ENCODE data around the gene XBP1.

The XBP1 gene

DNA sequence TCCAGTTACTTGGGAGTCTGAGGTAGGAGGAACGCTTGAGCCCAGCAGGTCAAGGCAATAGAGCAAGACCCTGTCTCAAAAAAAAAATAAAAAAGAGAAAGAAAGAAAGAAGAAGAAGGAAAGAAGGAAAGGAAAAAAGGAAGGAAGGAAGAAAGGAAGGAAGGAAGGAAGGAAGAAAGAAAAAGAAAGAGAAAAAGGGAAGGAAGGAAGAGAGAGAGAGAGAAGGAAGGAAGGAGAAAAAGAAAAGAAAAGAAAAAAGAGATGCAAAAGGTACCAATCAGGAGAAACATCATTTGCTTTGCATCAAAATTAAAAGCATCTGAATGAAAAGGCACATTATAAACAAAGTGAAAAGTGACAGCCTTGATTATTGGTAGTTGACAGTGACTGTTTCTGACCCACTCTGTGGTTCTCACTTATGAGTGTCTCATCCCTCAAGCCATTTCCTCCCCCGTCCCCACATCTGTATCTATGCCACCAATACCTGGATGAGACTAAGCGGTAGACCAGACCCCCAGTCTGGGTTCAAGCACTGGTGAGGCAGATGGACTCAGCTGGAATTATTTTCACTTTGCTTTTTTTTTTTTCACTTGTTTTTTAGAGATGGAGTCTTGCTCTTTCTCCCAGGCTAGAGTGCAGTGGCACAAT lies 33.0 kb upstream of the XBP1 start:
- no peak overlapping the region for H2AFZ ChIP-seq (ENCODE audit: low read depth, low read length)
- H4K8ac ChIP-seq (ENCODE audit: low read length) = no peak overlapping the region
- no peak overlapping the region for H3K23ac ChIP-seq (ENCODE audit: low read length in 2 of 2)
- H3K4me2 ChIP-seq (ENCODE audit: low read length, poor library complexity, severe bottlenecking) = no peak overlapping the region
- DNase-seq = no peak
- H3K27me3 ChIP-seq (ENCODE audit: control insufficient read depth in 1 of 2, insufficient read depth in 1 of 2, low read length in 2 of 2) = no peaks in the 10 kb centered on the region
- no peak overlapping the region for H2BK15ac ChIP-seq (ENCODE audit: low read depth, poor library complexity, severe bottlenecking)
- no peak overlapping the region for H3K4ac ChIP-seq (ENCODE audit: low read depth in 1 of 2, low read length in 2 of 2)
- no peak overlapping the region for H3K27ac ChIP-seq (ENCODE audit: low read length, poor library complexity, severe bottlenecking)
- WGBS = 90% methylated on average over 3 of the region's 3 CpGs
- peaks cover 9% of the 10 kb centered on the region for H3K79me1 ChIP-seq (replicated peaks; ENCODE audit: low read length, poor library complexity, severe bottlenecking)
- peaks cover 4 to 7% of the 10 kb centered on the region in 2 experiments for H3K36me3 ChIP-seq (ENCODE audit: control insufficient read depth in 1 of 2, insufficient read depth in 2 of 2, low read depth in 1 of 2, low read length in 2 of 2)
- no peak overlapping the region for H3K4me3 ChIP-seq (ENCODE audit: insufficient read depth in 1 of 2, low read depth in 1 of 2, low read length in 2 of 2)
- H3K14ac ChIP-seq (ENCODE audit: low read length in 2 of 2) = no peak overlapping the region
- H3K18ac ChIP-seq (ENCODE audit: low read depth in 1 of 2, low read length in 2 of 2) = no peak overlapping the region
- H3K9me3 ChIP-seq (ENCODE audit: control insufficient read depth, low read length) = no peaks in the 10 kb centered on the region
- H2BK120ac ChIP-seq (ENCODE audit: low read depth, low read length) = no peak overlapping the region
- no peaks in the 10 kb centered on the region for H3K4me1 ChIP-seq (ENCODE audit: control insufficient read depth, insufficient read depth, low read depth, low read length)
- H3K9ac ChIP-seq (ENCODE audit: low read length) = no peak overlapping the region
- H2AK5ac ChIP-seq (ENCODE audit: low read length, severe bottlenecking) = no peak overlapping the region
- H2BK5ac ChIP-seq (ENCODE audit: low read depth, low read length, poor library complexity, severe bottlenecking) = no peak overlapping the region
- H2BK12ac ChIP-seq (ENCODE audit: low read length in 2 of 2) = no peak overlapping the region
- no peak overlapping the region for H4K91ac ChIP-seq (ENCODE audit: low read length)

- no peak for DNase-seq
- Histone ChIP-seq H2AFZ (ENCODE audit: low read depth, low read length) (no peak overlapping the region), H3K18ac (ENCODE audit: low read depth in 1 of 2, low read length in 2 of 2) (no peak overlapping the region), H3K27me3 (ENCODE audit: control insufficient read depth in 1 of 2, insufficient read depth in 1 of 2, low read length in 2 of 2) (no peaks in the 10 kb centered on the region), H2BK5ac (ENCODE audit: low read depth, low read length, poor library complexity, severe bottlenecking) (no peak overlapping the region), H3K4me1 (ENCODE audit: control insufficient read depth, insufficient read depth, low read depth, low read length) (no peaks in the 10 kb centered on the region), H3K36me3 (ENCODE audit: control insufficient read depth in 1 of 2, insufficient read depth in 2 of 2, low read depth in 1 of 2, low read length in 2 of 2) (peaks cover 4 to 7% of the 10 kb centered on the region in 2 experiments), H3K9me3 (ENCODE audit: control insufficient read depth, low read length) (no peaks in the 10 kb centered on the region), H2AK5ac (ENCODE audit: low read length, severe bottlenecking) (no peak overlapping the region), H4K8ac (ENCODE audit: low read length) (no peak overlapping the region), H3K9ac (ENCODE audit: low read length) (no peak overlapping the region), H3K4ac (ENCODE audit: low read depth in 1 of 2, low read length in 2 of 2) (no peak overlapping the region), H3K27ac (ENCODE audit: low read length, poor library complexity, severe bottlenecking) (no peak overlapping the region), H3K4me3 (ENCODE audit: insufficient read depth in 1 of 2, low read depth in 1 of 2, low read length in 2 of 2) (no peak overlapping the region), H4K91ac (ENCODE audit: low read length) (no peak overlapping the region), H2BK120ac (ENCODE audit: low read depth, low read length) (no peak overlapping the region), H3K23ac (ENCODE audit: low read length in 2 of 2) (no peak overlapping the region), H2BK15ac (ENCODE audit: low read depth, poor library complexity, severe bottlenecking) (no peak overlapping the region), H3K79me1 (replicated peaks; ENCODE audit: low read length, poor library complexity, severe bottlenecking) (peaks cover 9% of the 10 kb centered on the region), H3K4me2 (ENCODE audit: low read length, poor library complexity, severe bottlenecking) (no peak overlapping the region), H3K14ac (ENCODE audit: low read length in 2 of 2) (no peak overlapping the region), H2BK12ac (ENCODE audit: low read length in 2 of 2) (no peak overlapping the region)
- 100% methylated on average over 1 of the region's 1 CpG for WGBS
These were observed 32.4 kb upstream of the XBP1 start for GRCh38 chr22:28832731-28833130.

DNA sequence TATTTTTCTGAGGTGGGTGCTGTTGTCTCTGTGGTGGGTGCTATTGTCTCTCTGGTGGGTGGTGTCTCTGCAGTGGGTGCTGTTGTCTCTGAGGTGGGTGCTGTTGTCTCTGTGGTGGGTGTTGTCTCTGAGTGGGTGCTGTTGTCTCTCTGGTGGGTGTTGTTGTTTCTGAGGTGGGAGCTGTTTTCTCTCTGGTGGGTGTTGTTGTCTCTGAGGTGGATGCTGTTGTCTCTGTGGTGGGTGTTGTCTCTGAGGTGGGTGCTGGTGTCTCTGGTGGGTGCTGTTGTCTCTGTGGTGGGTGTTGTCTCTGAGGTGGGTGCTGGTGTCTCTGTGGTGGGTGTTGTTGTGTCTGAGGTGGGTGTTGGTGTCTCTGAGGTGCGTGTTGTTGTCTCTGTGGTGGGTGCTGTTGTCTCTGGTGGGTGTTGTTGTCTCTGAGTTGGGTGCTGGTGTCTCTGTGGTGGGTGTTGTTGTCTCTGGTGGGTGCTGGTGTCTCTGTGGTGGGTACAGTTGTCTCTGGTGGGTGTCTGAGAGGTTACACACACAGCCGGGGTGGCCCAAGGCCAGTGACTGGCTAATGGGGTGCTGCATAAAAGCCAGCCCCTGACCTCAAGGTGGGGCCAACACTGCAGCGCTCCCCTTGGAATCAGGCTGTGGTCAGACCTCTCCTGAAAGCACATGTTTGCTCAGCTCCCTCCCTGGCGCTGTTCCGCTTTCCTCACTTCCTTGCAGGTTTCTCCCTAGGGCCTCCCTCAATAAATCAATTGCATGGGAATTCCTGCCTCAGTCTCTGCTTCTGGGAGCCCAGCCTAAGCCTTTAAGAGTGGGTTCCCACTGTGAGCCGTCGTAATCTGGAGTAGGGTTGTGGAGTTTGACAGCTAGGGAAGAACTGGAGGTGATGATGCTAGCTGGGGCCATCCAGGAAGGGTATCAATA lies 31.0 kb upstream of the XBP1 start:
- Histone ChIP-seq H3K14ac (ENCODE audit: low read length in 2 of 2) (no peak overlapping the region), H3K27me3 (ENCODE audit: control insufficient read depth in 1 of 2, insufficient read depth in 1 of 2, low read length in 2 of 2) (no peaks in the 10 kb centered on the region), H2BK12ac (ENCODE audit: low read length in 2 of 2) (no peak overlapping the region), H2BK120ac (ENCODE audit: low read depth, low read length) (no peak overlapping the region), H3K18ac (ENCODE audit: low read depth in 1 of 2, low read length in 2 of 2) (no peak overlapping the region), H3K9me3 (ENCODE audit: control insufficient read depth, low read length) (no peaks in the 10 kb centered on the region), H3K4me2 (ENCODE audit: low read length, poor library complexity, severe bottlenecking) (no peak overlapping the region), H2BK5ac (ENCODE audit: low read depth, low read length, poor library complexity, severe bottlenecking) (no peak overlapping the region), H3K4ac (ENCODE audit: low read depth in 1 of 2, low read length in 2 of 2) (no peak overlapping the region), H2AK5ac (ENCODE audit: low read length, severe bottlenecking) (no peak overlapping the region), H3K4me1 (ENCODE audit: control insufficient read depth, insufficient read depth, low read depth, low read length) (no peaks in the 10 kb centered on the region), H2BK15ac (ENCODE audit: low read depth, poor library complexity, severe bottlenecking) (no peak overlapping the region), H3K36me3 (ENCODE audit: control insufficient read depth in 1 of 2, insufficient read depth in 2 of 2, low read depth in 1 of 2, low read length in 2 of 2) (peaks cover 4 to 7% of the 10 kb centered on the region in 2 experiments), H3K79me1 (replicated peaks; ENCODE audit: low read length, poor library complexity, severe bottlenecking) (peaks cover 9% of the 10 kb centered on the region), H4K91ac (ENCODE audit: low read length) (no peak overlapping the region), H2AFZ (ENCODE audit: low read depth, low read length) (no peak overlapping the region), H3K4me3 (ENCODE audit: insufficient read depth in 1 of 2, low read depth in 1 of 2, low read length in 2 of 2) (no peak overlapping the region), H3K27ac (ENCODE audit: low read length, poor library complexity, severe bottlenecking) (no peak overlapping the region), H4K8ac (ENCODE audit: low read length) (no peak overlapping the region), H3K9ac (ENCODE audit: low read length) (no peak overlapping the region), H3K23ac (ENCODE audit: low read length in 2 of 2) (no peak overlapping the region)
- 86% methylated on average over 7 of the region's 7 CpGs for WGBS
- no peak for DNase-seq

DNA sequence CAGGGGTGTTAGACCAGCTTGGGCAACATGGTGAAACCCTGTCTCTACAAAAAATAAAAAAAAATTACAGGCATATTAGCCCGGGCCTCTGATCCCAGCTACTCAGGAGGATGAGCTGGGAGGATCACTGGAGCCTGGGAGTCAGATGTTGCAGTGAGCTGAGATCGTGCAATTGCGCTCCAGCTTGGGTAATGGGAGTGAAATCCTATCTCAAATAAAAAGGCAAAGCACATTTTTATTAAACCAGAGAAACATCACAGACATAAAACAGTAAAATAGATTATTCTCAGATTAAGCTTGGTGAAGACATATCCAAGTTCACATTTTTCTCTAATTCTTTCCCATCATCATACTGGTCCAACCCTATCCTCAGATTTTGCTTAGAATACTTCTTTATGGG lies 30.1 kb upstream of the XBP1 start:
- Histone ChIP-seq H2BK12ac (ENCODE audit: low read length in 2 of 2) (no peak overlapping the region), H3K23ac (ENCODE audit: low read length in 2 of 2) (no peak overlapping the region), H3K27ac (ENCODE audit: low read length, poor library complexity, severe bottlenecking) (no peak overlapping the region), H3K27me3 (ENCODE audit: control insufficient read depth in 1 of 2, insufficient read depth in 1 of 2, low read length in 2 of 2) (no peaks in the 10 kb centered on the region), H3K14ac (ENCODE audit: low read length in 2 of 2) (no peak overlapping the region), H3K9me3 (ENCODE audit: control insufficient read depth, low read length) (no peaks in the 10 kb centered on the region), H3K4me2 (ENCODE audit: low read length, poor library complexity, severe bottlenecking) (no peak overlapping the region), H3K18ac (ENCODE audit: low read depth in 1 of 2, low read length in 2 of 2) (no peak overlapping the region), H2AK5ac (ENCODE audit: low read length, severe bottlenecking) (no peak overlapping the region), H3K4me3 (ENCODE audit: insufficient read depth in 1 of 2, low read depth in 1 of 2, low read length in 2 of 2) (no peak overlapping the region), H3K36me3 (ENCODE audit: control insufficient read depth in 1 of 2, insufficient read depth in 2 of 2, low read depth in 1 of 2, low read length in 2 of 2) (peaks cover under 1 to 4% of the 10 kb centered on the region in 2 experiments), H2BK5ac (ENCODE audit: low read depth, low read length, poor library complexity, severe bottlenecking) (no peak overlapping the region), H4K8ac (ENCODE audit: low read length) (no peak overlapping the region), H3K9ac (ENCODE audit: low read length) (no peak overlapping the region), H3K4me1 (ENCODE audit: control insufficient read depth, insufficient read depth, low read depth, low read length) (no peaks in the 10 kb centered on the region), H3K79me1 (replicated peaks; ENCODE audit: low read length, poor library complexity, severe bottlenecking) (peaks cover 6% of the 10 kb centered on the region), H2BK15ac (ENCODE audit: low read depth, poor library complexity, severe bottlenecking) (no peak overlapping the region), H2BK120ac (ENCODE audit: low read depth, low read length) (no peak overlapping the region), H4K91ac (ENCODE audit: low read length) (no peak overlapping the region), H3K4ac (ENCODE audit: low read depth in 1 of 2, low read length in 2 of 2) (no peak overlapping the region), H2AFZ (ENCODE audit: low read depth, low read length) (no peak overlapping the region)
- no peak for DNase-seq
- 95% methylated on average over 2 of the region's 3 CpGs for WGBS
